Renal pelvis (tissue), 4 donors: Measurements from ENCODE around the gene GLIPR1L1. TPM values are rescaled to one million over a fixed set of nuclear protein-coding genes. Genes with fewer than 3 reads are reported as not detected.

ENCODE experiments used
- DNase-seq: peaks from one replicate; pipeline ENCODE4 v3.0.0-alpha.2; 2013
- polyA plus RNA-seq, 3 donors: library from polyadenylated mRNA; unstranded; fragments of 120-200 nt; gene quantifications; one replicate each; pipeline ENCODE4 v1.2.1, GENCODE V29; 2013; ENCODE audit not compliant: insufficient read length in 3 of 3

GLIPR1L1 gene
- polyA plus RNA-seq, 3 donors, result 0.21 to 0.65 (median 0.35) TPM

DNA sequence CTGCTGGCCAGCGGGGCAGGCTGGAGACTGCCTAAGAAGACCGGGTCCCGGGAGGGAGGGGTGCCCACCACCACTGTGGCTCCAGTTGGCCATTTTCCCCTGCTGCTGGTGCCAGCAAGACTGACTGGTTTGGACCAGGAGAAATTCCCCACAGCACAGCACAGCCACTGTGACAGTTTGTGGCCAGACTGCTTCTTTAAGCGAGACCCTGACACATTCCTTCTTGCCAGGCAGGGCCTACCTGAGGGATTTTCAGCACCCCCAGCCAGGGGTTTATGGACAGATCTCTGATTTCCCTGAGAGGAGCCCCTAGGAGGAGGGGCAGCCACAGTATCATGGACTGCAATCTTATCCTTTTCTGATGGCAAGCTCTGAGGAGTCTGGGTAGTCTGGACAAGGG is 15.5 kb downstream of the GLIPR1L1 start:
- no peak for DNase-seq

DNA sequence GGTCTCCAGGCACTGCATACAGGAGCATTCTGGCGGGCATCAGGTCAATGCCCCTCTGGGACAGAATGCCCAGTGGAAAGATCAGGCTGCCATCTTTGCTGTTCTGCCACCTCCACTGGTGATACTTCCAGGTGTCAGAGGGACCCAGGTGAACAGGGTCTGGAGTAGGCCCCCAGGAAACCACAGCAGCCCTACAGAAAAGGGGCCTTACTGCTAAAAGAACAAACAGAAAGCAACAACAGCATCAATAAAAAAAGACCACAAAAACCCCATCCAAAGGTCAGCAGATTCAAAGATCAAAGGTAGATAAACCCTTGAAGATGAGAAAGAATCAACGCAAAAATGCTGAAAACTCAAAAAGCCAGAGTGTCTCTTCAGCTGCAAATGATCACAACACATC is 15.9 kb downstream of the GLIPR1L1 start:
- no peak for DNase-seq

DNA sequence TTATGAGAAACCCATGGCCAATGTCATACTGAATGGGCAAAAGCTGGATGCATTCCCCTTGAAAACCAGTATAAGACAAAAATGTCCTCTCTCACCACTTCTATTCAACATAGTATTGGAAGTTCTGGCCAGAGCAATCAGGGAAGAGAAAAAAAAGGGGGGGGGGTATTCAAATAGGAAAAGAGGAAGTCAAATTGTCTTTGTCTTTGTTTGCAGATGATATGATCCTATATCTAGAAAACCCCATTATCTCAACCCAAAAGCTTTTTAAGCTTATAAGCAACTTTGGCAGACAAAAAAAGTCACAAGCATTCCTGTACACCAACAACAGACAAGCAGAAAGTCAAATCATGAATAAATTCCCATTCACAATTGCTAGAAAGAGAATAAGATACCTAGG is 19.5 kb downstream of the GLIPR1L1 start:
- DNase-seq, result no peak

DNA sequence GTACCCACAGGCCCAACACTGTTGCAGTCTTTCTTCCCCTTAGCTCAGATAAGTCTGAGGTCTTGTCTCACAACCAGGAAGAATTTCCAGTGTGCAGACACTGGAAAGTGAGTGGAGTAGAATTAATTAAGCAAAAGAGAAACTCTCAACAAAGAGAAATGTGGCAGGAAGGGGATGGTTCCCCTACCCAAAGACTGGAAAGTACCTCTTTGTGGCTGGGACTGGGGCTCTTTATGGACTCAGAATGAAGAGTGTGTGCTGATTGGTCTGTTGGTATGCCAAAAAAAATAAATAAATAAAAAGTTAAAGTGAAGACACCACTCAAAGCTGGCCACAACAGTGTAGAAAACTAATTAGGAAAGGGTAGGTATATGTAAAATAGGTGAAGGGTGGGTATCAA is 26.4 kb downstream of the GLIPR1L1 start:
- no peak for DNase-seq

DNA sequence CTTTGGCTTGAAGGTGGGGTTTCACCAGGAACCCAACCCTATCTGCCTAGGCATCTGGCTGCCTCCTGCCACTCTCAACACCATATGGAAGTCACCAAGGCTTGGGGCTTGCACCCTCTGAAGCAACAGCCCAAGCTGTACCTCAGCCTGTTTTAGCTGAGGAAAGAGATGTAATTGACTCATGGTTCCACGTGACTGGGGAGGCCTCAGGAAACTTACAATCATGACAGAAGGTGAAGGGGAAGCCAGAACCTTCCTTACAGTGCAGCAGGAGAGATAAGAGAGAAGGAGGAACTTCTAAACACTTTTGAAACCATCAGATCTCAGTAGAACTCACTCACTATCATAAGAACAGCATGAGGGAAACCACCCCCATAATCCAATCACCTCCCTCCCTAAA is 26.9 kb downstream of the GLIPR1L1 start:
- no peak for DNase-seq

DNA sequence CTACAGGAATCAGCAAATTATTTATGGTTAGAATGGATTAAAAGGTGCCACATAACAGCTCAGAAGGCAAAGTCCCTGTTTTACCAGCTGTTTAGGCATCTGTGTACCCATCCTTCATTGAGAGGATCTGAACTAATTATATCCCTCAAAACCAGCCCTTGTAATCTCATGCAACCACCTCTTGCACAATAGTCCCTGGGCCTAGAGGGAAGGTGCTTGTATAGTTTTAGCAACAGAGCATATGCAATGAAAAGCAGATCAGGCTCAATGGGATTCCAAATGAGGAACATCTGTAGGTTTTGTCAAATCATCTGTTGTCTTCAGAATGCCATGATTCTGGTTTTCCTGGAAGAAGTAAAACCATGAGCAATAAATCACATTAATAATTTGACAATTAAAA is 30.4 kb downstream of the GLIPR1L1 start:
- DNase-seq, result no peak

DNA sequence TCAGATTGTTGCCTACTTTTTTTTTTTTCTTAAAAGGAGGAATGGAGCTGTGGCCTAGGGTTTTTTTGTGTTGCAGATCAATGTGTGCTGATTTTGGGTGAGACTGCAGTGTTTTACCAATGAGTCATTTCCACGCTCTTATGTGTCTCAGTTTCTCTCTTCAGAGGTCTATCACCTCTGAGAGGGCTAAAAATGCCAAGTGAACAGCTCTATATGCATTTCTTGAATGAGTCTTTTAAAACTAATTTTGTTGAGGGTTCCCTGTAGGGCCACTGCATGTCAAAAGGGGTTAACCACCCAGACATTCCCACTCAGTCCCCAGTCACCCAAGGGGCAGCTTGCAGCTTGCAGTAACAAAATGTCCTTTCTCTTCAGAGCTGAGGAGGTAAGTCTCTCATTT is 32.2 kb downstream of the GLIPR1L1 start:
- no peak for DNase-seq

DNA sequence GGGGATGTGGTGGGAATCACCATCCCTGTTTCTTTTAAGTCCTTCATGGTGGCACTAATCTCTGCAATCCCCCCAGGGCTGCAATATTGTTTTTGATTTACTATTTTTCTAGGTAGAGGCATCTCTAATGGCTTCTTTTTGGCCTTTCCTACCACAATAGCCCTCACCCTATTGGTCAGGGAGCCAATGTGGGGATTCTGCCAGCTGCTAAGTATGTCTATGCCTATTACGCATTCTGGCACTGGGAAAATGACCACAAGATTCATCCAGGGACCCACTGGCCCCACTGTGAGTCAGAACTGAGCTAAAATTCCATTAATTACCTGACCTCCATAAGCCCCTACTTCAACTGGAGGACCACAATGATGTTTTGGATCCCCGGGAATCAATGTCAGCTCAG is 40.5 kb downstream of the GLIPR1L1 start:
- no peak for DNase-seq

DNA sequence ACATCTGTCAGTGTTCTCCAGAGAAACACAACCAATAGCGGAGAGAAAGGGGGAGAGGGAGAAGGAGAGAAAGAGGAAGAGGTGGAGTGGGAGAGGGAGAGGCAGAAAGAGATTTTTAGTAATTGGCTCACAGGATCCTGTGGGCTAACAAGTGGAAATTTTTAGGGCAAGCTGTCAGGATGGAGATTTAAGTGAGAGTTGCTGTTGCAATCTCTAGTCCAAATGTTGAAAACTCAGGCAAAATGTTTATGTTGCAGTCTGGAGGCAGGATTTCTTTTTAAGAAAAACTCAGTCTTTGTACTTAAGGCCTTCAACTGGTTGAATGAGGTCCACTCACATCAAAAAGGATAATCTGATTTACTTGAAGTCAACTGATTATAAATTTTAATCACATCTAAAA is 43.9 kb downstream of the GLIPR1L1 start:
- no peak for DNase-seq

DNA sequence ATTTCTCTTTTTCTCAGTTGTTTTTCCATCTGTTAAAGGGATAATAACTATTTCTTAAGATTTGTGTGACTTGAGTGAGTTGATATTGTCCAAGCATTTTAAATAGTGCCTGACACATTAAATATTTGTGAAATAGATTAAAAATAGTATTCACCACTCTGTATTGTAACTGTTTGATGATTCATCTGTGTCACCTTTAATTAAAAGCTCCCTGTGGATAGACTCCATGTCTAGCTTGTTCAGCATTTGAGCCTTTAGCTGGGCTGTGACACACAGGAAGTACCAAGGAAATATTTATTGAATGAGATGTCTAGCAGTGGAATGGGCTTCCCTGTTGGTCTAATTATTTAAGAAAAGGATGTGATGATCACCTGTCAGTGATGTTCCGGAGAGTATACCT is 54.6 kb downstream of the GLIPR1L1 start:
- no peak for DNase-seq

DNA sequence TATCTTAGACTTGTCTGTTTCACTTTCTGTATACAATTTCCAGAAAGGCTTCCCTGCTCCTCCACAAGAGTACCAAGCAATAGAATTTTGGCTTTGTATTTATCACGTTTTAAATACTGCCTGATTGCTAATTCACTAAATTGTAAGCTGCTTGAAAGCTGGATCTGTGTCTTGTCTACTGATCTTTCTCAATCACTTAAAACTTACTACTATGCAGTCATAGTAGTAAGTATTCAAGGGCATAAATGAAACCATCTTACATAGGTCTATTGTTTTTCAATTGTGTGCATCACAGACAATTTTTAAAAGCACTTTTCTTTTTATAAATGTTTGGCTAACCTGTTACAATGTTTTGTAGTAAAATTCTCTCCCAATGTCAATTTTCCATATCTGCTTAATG is 55.2 kb downstream of the GLIPR1L1 start:
- DNase-seq, result no peak

DNA sequence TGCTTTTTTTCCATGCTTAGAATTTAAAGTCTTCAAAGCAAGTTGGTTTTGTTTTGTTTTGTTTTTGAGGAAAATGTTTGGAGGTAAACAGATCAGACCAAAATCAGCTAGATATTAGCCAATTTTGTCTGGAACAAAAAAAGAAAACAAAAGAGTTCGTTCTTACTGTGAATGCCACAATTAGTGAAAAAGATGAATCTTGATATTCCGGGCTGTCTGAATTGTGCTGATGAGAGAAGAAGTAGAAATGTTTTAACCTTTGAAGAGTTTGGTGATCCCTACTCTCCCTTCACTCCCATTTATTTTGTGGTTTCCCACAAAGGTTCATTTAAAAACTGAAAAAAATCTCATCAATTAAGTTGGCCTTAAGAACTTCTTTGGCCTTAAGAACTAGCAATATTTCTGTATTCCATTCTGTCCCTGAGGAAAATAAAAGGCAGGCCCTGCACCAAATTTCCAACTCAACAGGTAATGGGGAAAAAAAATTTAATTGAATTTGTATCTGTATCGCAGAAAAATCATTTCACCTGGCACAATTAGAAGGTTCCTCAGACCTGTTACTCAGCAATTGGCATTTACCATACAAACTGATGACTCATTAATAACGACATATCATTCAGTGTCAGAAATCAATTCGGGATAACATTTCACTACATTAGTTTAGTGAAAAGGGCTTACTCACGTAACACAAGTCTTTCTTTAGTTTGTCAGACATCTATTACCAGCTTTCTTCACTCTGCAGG is 55.9 kb downstream of the GLIPR1L1 start:
- no peak for DNase-seq

DNA sequence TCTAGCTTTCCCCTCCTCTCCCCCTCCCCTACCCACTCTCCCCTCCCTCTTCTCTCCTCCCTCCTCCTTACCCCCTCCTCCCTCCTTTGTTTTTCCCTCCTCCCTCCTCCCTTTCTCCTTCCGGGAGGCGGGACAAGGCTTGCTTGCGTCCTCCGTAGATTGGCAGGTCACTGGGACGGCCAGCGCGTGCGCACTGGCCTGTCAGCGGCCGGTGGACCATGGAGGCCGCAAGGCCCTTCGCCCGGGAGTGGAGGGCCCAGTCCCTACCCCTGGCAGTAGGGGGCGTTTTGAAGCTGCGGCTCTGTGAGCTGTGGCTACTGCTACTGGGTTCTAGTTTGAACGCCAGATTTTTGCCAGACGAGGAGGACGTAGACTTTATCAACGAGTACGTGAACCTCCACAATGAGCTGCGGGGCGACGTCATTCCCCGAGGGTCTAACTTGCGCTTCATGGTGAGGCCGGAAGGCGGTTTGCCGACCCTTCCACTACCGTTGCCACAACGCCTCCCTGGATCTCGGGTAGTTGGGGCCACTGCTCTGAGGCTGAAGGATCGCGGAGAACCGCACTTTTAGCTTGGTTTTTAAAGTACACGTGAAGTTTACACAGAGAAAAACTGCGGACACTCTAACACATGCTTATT is 56.5 kb downstream of the GLIPR1L1 start, which contains the start of gene GLIPR1L2:
Gene GLIPR1L2 (plus strand): TSS at position 191 of the 640 bp plus-strand sequence. CDS start 28 bp downstream, at position 219.
- peak; percentile 95 for DNase-seq

DNA sequence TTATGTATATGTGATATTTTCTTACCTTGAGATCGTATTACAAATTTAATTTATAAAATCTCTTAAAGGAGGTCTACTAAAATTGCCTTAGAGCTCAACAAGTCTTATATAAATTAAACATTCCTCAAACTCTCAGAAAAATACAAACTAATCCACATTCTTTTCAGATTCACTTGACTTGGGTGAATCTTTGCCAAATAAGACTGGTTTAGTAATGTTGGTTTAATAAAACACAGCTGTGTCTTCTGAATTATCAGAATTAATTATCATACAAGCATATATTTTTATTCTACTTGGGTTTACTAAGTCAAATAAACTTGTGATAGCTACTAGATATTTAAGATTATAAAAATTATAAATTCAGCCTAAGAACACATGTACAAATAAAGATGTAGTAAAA is 69.8 kb downstream of the GLIPR1L1 start:
- no peak for DNase-seq

DNA sequence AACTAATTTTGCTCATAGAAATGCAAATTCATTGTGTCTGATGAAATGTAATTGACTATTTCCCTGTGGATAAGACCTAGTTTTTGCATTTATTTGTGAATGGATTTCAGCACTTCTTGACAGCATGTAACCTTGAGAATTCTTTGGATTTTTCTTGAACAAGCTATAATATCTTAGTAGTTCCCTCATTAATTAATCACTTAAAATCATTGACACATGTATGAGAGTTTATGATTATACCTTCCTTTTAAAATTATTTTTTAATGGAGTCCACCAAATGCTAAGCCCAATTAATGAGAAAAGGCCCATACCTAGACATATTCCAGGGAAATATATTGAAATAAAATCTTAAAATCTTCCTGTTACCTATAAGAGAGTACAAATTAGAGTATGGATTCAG is 73.2 kb downstream of the GLIPR1L1 start:
- DNase-seq, result no peak

DNA sequence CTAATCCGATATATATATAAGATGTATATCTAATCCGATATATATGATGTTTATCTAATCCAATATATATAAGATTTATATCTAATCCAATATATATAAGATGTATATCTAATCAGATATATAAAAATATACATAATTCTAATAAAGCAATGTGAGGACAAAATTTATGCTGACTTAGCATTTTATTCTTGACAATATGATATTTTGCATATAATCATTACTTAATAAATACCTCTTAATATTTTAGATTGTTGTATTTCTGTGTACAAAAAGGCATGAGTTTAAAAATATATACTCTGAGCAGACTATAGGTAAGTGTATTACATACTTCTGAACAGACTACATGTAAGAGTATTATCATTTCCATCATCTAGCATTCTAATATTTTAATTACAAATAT is 75.4 kb downstream of the GLIPR1L1 start:
- no peak for DNase-seq

DNA sequence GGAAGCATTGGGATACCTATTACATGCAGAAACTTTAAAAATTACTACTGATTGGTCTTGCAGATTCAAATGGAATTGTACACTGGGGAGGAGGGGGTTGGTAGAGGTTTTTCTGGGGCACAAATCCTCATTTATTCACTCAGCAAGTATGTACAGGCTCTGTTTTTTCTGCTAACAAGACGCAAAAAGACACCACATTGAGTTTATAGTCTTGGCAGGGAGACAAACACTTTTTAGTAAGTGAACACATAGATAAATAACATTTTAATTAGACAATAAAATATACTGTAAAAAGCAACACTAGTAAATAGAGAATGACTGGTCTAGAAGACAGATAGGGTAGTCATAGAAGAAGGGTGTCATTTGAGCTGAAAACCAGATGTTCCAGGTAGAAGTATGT is 80.2 kb downstream of the GLIPR1L1 start:
- DNase-seq, result peak; percentile 35

DNA sequence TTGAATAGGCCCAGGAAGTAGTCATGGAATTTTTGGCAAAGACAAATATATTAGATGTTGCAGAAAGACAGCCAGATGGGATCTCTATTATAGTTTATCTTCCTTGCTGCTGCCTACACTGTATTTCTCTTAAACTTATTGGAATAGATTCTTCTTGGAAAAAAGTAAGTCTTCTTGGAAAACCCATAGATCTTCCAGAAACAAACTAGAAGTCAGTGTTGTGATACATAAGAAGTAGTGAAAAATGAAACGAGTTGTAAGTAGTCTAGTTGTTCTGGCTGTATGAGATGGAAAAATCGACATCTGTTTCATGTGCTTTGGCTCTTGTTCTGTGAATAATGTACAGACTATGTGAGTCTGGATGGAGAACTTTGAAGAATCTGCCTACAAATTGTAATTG is 85.4 kb downstream of the GLIPR1L1 start:
- DNase-seq, result no peak

Other genes starting within 250 kb of the GLIPR1L1 start
- gene KCNC2, start 124.8 kb upstream of the GLIPR1L1 start, polyA plus RNA-seq, result under 1 TPM; 0.55 to 0.96 (median 0.56) TPM
- gene CAPS2, start 4.3 kb upstream of the GLIPR1L1 start, polyA plus RNA-seq, result 10 to 100 TPM in 1 of 3 donors, 1 to 10 TPM in 2; 6.2 to 12.6 (median 7.2) TPM
- gene GLIPR1L2, start 56.4 kb downstream of the GLIPR1L1 start, polyA plus RNA-seq, result 1 to 10 TPM in 2 of 3 donors, under 1 TPM in 1; 0.92 to 3.9 (median 2.2) TPM
- gene GLIPR1, start 146.1 kb downstream of the GLIPR1L1 start, polyA plus RNA-seq, result 10 to 100 TPM; 10.2 to 16.3 (median 13.2) TPM
- gene KRR1, start 176.9 kb downstream of the GLIPR1L1 start, polyA plus RNA-seq, result 10 to 100 TPM; 74.5 to 81.3 (median 75.7) TPM